GM21737 (cell line): Measurements from ENCODE around the gene CERS1.

Experiments
- ATAC-seq: cut with Tn5 transposase; IDR thresholded peaks from one replicate; pipeline ENCODE4 v1.9.1; 2021; ENCODE audit warnings: mild to moderate bottlenecking, moderate library complexity; ENCODE audit not compliant: unreplicated experiment

Gene CERS1

DNA sequence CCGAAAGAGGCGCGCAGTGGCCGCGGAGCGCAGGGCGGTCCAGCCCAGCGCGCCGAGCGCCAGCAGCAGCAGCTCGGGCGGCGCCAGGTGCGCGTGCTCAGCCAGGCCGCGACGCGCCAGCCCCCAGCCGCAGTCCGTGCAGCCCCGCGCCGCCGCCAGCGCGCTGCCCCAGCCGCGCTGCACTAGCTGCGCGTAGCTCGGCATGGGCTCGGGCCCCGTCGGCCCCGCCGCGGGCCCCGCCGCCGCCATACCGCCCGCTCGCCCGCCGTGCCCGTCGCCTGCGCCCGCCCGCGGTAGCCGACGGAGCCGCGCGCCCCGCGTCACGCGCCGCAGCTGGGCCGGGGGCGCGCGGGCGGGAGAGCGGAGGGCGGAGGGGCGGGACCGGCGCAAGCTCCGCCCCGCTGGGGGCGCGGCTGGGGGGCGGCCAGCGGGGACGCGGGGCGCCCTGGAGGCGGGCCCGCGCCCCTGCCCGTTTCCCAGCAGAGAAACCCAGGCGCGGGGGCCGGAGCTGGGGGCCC is at the start of gene CERS1:
Gene CERS1, minus strand, starts transcription at position 335 of the 518 bp plus-strand sequence. Its CDS starts 86 bp downstream, at position 249.
- ATAC-seq: no peak

DNA sequence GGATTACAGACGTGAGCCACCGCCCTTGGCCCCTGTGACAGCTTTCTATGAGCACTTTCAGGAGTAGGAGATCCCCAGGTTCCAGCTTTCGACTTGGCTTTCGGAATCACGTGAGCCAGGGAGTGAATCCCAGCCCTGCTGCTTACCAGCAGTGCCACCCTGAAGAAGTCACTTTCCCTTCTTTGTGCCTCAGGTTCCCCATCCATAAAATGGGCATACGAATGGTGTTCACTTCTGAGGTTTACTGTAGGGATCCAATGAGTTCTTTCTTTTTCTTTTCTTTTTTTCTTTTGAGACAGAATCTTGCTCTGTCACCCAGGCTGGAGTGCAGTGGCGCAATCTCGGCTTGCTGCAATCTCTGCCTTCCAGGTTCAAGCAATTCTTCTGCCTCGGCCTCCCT is 49.3 kb upstream of the CERS1 start:
- no peak for ATAC-seq

GRCh38 chr19:18943465-18943864 is 47.5 kb upstream of the CERS1 start:
- no peak for ATAC-seq

DNA sequence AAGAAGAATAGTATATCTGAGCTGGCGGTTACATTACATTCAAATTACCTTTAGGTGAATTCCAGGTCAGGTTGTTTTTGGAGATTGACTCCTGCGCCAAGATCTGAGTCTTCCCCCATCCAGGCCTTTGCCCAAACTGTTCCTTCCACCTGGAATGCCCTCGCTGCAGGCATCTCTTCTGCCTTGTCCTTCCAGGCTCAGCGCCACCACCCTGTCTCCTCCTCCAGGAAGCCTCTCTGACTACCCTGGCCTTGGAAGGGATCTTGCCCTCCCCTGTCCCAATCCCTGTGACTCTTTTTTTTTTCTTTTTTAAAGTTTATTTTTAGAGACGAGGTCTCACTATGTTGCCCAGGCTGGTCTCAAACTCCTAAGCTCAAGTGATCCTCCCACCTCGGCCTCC is 46.7 kb upstream of the CERS1 start:
- no peak for ATAC-seq

- no peak for ATAC-seq
Measured at GRCh38 chr19:18941628-18942354, 45.8 kb upstream of the CERS1 start.

GRCh38 chr19:18940769-18941627 is 45.0 kb upstream of the CERS1 start, which contains the start of gene HOMER3:
Gene HOMER3, minus strand, starts transcription at chr19:18941217. Its CDS starts 2,235 bp downstream, at chr19:18938982.
- ATAC-seq: no peak

- no peak for ATAC-seq
Measured at GRCh38 chr19:18939922-18940768, 44.2 kb upstream of the CERS1 start.

DNA sequence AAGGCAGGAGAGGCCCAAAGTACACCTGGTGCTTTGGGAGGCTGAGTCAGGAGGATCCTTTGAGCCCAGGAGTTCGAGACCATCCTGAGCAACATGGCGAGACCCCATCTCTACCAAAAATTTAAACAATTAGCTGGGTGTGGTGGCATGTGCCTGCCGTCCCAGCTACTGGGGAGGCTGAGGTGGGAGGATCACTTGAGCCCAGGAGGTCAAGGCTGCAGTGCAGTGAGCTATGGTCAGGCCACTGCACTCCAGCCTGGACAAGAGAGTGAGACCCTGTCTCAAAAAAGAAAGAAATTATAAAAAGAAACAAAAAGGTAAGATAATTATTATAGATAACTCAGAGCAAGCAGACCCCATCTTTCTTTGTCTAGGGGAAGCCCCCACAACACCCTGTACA is 43.2 kb upstream of the CERS1 start:
- no peak for ATAC-seq

DNA sequence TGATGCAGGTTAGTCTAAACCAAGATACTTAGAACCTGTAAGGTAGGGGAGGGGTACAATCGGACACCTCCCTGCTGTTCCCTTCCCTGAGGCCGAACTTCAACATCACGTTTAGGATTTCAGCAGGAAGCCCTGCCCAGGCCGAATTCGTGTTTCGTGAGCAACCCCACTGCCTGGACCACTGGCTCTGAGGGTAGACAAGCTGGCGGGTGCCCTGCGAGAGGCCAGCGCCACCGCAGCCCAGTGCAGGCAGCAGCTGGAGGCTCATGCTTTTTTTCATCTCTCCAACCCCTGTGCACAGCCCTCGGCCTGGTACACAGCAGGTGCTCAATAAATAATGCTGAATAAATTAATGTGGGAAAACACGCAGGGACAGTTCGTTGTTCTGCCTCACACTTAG is 37.3 kb upstream of the CERS1 start:
- no peak for ATAC-seq

DNA sequence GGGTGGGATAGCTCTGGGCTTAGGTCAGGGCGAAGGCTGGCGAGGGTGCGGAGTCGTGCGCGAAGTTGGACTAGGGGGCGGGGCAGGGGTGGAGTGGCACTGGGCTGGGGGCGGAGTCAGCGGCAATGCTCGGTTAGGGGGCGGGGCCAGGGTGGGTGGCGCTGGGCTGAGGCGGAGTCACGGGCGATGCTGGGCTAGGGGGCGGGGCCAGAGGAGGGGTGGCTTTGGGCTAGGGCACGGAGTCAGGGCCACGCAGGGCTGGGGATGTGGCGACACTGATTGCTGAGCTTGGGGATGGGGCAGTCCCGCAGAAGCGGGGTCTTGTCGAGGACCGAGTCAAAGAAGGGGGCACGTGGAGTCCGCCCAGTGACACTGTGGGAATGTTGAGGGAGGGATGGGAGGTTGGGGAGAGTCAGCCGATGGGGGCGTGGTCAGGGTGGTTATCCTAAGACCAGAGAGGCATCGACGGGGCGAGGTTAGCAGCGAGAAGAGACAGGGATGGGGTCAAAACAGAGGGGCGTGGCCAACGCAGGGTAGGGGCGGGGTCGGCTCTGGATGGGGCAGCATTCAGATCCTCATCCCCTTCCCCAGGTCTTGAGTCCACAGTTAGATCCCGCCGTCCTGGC is 36.4 kb upstream of the CERS1 start:
- ATAC-seq: no peak

- no peak for ATAC-seq
Measured at GRCh38 chr19:18931316-18932162, 35.6 kb upstream of the CERS1 start.

DNA sequence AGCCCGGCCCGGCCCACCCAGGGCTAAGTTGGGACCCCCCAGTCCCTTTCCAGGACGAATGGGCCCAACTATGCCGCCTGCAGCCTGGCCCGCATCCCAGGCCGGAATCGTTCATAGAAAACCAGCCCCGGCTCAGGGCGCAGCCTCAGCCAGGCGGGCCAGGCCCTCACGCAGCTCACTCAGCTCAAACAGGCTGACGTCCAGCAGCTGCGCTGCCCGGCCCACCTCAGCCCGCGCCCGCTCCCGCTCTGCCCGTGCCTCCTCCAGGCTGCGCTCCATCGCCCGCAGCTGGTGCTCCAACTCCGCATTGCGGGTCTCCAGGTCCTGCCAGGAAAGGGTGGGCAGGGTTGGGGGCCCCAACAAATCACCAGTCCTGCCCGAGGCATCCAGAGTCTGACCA is 33.4 kb upstream of the CERS1 start:
- no peak for ATAC-seq

GRCh38 chr19:18928018-18928805 is 32.3 kb upstream of the CERS1 start:
- no peak for ATAC-seq

DNA sequence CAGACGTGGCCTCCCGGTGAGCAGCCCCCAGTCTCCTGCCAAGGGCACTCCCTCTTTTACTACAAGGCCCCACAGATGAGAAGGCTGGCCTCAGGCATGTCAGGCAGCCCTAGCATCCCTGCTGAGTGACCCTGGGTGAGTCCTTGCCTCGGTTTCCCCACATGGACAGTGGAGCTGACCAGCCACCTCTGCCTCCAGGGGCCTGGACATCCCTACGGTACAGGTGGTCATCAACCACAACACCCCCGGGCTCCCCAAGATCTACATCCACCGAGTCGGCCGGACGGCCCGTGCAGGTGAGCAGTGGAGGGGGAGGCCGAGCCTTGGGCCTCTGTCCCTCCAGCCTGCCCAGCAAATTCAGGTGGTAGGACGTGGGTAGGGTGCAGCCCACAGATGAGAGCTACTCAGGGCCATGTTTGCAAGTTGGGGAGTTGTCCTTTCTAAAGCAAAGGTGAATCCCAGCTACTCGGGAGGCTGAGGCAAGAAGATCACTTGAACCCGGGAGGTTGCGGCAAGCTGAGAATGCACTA is 28.8 kb upstream of the CERS1 start:
- ATAC-seq: no peak

DNA sequence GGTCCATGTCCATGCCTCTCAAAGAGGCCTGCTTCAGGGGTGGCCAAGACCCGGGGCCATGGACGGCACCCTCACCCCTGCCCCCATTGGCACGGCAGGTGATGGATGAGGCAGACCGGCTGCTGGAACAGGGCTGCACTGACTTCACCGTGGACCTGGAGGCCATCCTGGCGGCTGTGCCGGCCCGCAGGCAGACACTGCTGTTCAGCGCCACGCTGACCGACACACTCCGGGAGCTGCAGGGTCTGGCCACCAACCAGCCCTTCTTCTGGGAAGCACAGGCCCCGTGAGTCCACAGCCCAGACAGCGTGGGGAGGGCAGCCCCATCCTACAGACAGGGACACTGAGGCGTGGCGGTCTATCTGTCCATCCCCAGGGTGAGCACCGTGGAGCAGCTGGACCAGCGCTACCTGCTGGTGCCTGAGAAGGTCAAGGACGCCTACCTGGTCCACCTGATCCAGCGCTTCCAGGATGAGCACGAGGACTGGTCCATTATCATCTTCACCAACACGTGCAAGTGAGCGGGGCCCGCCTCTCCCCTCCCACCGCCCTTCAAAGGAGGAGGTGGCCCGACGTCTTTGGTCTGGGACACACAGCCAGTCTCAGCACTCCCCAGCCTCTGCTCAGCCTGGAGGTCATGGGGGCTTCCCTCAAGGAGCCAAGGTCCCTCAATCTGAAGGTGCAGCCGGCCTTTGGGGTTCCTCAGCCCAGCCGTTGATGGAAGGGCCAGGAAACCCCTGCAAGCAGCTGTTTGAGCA is 26.4 kb upstream of the CERS1 start:
- ATAC-seq: no peak

GRCh38 chr19:18921593-18921992 is 25.6 kb upstream of the CERS1 start:
- ATAC-seq: no peak

- no peak for ATAC-seq
Measured at GRCh38 chr19:18920400-18920799, 24.4 kb upstream of the CERS1 start.

- ATAC-seq: no peak
Measured at GRCh38 chr19:18919900-18920214, 23.9 kb upstream of the CERS1 start.
